HepG2 (cell line): ENCODE measurements around the gene ZFP36L2. TPM values are rescaled to one million over a fixed set of nuclear protein-coding genes. Genes with fewer than 3 reads are reported as not detected.

Experiments used
- KAT8 ChIP-seq: IDR thresholded peaks from 2 replicates; pipeline ENCODE4 v1.6.1; 2016; ENCODE audit warnings: missing genetic modification reagents, missing compliant biosample characterization
- KDM2A ChIP-seq: sonication (generic); formaldehyde crosslinking; IDR thresholded peaks from 2 replicates; pipeline ENCODE4 v1.4.0; 2020; ENCODE audit warnings: low read depth, missing genetic modification reagents, borderline replicate concordance
- KLF11 ChIP-seq: IDR thresholded peaks from 2 replicates; pipeline ENCODE4 v1.6.1; 2016; ENCODE audit warnings: missing compliant biosample characterization
- SKIL ChIP-seq: sonication (generic); formaldehyde crosslinking; IDR thresholded peaks from 2 replicates; pipeline ENCODE4 v1.8.0; 2022; ENCODE audit warnings: missing genetic modification reagents, mild to moderate bottlenecking, moderate library complexity, borderline replicate concordance
- SNAPC4 ChIP-seq: sonication (generic); formaldehyde crosslinking; IDR thresholded peaks from 2 replicates; pipeline ENCODE4 v1.4.0; 2020; ENCODE audit warnings: mild to moderate bottlenecking, missing genetic modification reagents
- THAP8 ChIP-seq: sonication (generic); formaldehyde crosslinking; IDR thresholded peaks from 2 replicates; pipeline ENCODE4 v1.5.1; 2020; ENCODE audit warnings: missing genetic modification reagents, mild to moderate bottlenecking, borderline replicate concordance
- ZNF253 ChIP-seq: sonication (generic); formaldehyde crosslinking; IDR thresholded peaks from 2 replicates; pipeline ENCODE4 v1.8.0; 2022; ENCODE audit warnings: mild to moderate bottlenecking, missing genetic modification reagents, borderline replicate concordance
- ZNF281 ChIP-seq: sonication (generic); formaldehyde crosslinking; IDR thresholded peaks from 2 replicates; pipeline ENCODE4 v1.4.0; 2020; ENCODE audit warnings: missing genetic modification reagents, borderline replicate concordance
- ZNF326 ChIP-seq: sonication (generic); formaldehyde crosslinking; IDR thresholded peaks from 2 replicates; pipeline ENCODE4 v1.4.0; 2020; ENCODE audit warnings: missing genetic modification reagents, borderline replicate concordance
- ZNF33A ChIP-seq: sonication (generic); formaldehyde crosslinking; IDR thresholded peaks from 2 replicates; pipeline ENCODE4 v1.5.1; 2020; ENCODE audit warnings: missing genetic modification reagents, mild to moderate bottlenecking, moderate library complexity, borderline replicate concordance
- ZNF556 ChIP-seq: sonication (generic); formaldehyde crosslinking; IDR thresholded peaks from 2 replicates; pipeline ENCODE4 v1.4.0; 2020; ENCODE audit warnings: mild to moderate bottlenecking, missing genetic modification reagents, borderline replicate concordance
- ZNF577 ChIP-seq: sonication (generic); formaldehyde crosslinking; IDR thresholded peaks from 2 replicates; pipeline ENCODE4 v1.4.0; 2020; ENCODE audit warnings: mild to moderate bottlenecking, low read depth, missing genetic modification reagents, borderline replicate concordance
- ZNF589 ChIP-seq: sonication (generic); formaldehyde crosslinking; conservative IDR thresholded peaks from 2 replicates; pipeline ENCODE4 v1.8.0; 2022; ENCODE audit warnings: mild to moderate bottlenecking, moderate library complexity, missing genetic modification reagents
- ZNF720 ChIP-seq: sonication (generic); formaldehyde crosslinking; IDR thresholded peaks from 2 replicates; pipeline ENCODE4 v1.4.0; 2020; ENCODE audit warnings: missing genetic modification reagents
- ZNF737 ChIP-seq: sonication (generic); formaldehyde crosslinking; IDR thresholded peaks from 2 replicates; pipeline ENCODE4 v1.5.0; 2020; ENCODE audit warnings: missing genetic modification reagents, mild to moderate bottlenecking, borderline replicate concordance
- polyA plus RNA-seq, 8 experiments: library from polyadenylated mRNA; depleted of rRNA in 3 of 8; stranded (reverse) in 7 of 8; unstranded in 1 of 8; fragments of >200 nt; fragmentation: Illumina TruSeq in 4 of 8; extraction: Trizol in 4 of 8; gene quantifications; 2 replicates each; pipeline versions ENCODE4 v1.2.1 to v1.2.3, GENCODE V29; 2011 to 2016; ENCODE audit warnings: low read depth in 4 of 8, missing spikeins in 1 of 8, mixed read lengths in 1 of 8; ENCODE audit not compliant: insufficient read depth in 1 of 8
- total RNA-seq, 5 experiments: library from RNA; depleted of rRNA; stranded (reverse); fragments of >200 nt; fragmentation: Illumina TruSeq; extraction: Trizol; gene quantifications; 2 replicates each; pipeline ENCODE4 v1.2.3, GENCODE V29; 2016; ENCODE audit warnings: low read depth in 1 of 5

ZFP36L2 gene
- total and polyA plus RNA-seq, 2 of the 13 experiments (the other 11 are each of a cell fraction or from before 2014, with no cell fraction given), result 11.2 to 21.8 TPM

- TF ChIP-seq KDM2A (peak; percentile 94), ZNF589 (0 out of 2 replicates have a peak, but pooled peaks have one; percentile 51), ZNF577 (CRISPR knock-in tag) (no peak), ZNF556 (0 out of 2 replicates have a peak, but pooled peaks have one; percentile 40), KLF11 (CRISPR knock-in tag) (peak; percentile 75; the same call in 1 of the 2 replicates), KAT8 (CRISPR knock-in tag) (peak; percentile 68; the same call in 1 of the 2 replicates), SKIL (CRISPR knock-in tag) (0 out of 2 replicates have a peak, but pooled peaks have one; percentile 31), ZNF720 (no peak), ZNF33A (CRISPR knock-in tag) (no peak), ZNF737 (CRISPR knock-in tag) (no peak), ZNF326 (CRISPR knock-in tag) (peak; percentile 63; the same call in 1 of the 2 replicates), ZNF281 (no peak), ZNF253 (CRISPR knock-in tag) (0 out of 2 replicates have a peak, but pooled peaks have one; percentile 64), THAP8 (CRISPR knock-in tag) (no peak; the same call in 1 of the 2 replicates), SNAPC4 (CRISPR knock-in tag) (peak; percentile 29; the same call in 1 of the 2 replicates)
Measured at GRCh38 chr2:43221763-43222474, 4.5 kb downstream of the ZFP36L2 start (continued).
